ENCODE measurements around the gene RABGAP1L. TPM values are rescaled to one million over a fixed set of nuclear protein-coding genes. Genes with fewer than 3 reads are reported as not detected.

The RABGAP1L gene
- total RNA-seq, 2 experiments from 2014 or later = 98.1 to 158 TPM

- no peak overlapping the region for H3K4me3 ChIP-seq (ENCODE audit: low read depth, low read length, poor library complexity, severe bottlenecking)
- H3K79me2 ChIP-seq (ENCODE audit: insufficient read depth, low read depth, low read length) = peaks cover 74% of the 10 kb centered on the region
- H4K20me1 ChIP-seq (ENCODE audit: insufficient read depth, low read length) = no peaks in the 10 kb centered on the region
- TF ChIP-seq EZH2phosphoT487 (IDR thresholded peaks at IDR 0.05; ENCODE audit: borderline replicate concordance, low read depth, low read length) = no peak
- TF ChIP-seq, protein P1, sequence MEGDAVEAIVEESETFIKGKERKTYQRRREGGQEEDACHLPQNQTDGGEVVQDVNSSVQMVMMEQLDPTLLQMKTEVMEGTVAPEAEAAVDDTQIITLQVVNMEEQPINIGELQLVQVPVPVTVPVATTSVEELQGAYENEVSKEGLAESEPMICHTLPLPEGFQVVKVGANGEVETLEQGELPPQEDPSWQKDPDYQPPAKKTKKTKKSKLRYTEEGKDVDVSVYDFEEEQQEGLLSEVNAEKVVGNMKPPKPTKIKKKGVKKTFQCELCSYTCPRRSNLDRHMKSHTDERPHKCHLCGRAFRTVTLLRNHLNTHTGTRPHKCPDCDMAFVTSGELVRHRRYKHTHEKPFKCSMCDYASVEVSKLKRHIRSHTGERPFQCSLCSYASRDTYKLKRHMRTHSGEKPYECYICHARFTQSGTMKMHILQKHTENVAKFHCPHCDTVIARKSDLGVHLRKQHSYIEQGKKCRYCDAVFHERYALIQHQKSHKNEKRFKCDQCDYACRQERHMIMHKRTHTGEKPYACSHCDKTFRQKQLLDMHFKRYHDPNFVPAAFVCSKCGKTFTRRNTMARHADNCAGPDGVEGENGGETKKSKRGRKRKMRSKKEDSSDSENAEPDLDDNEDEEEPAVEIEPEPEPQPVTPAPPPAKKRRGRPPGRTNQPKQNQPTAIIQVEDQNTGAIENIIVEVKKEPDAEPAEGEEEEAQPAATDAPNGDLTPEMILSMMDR (conservative IDR thresholded peaks at IDR 0.05; ENCODE audit: low read length) = no peak
- intact Hi-C loops (cut with micrococcal nuclease; ENCODE audit: unreplicated experiment) = no loop called here
- no peak overlapping the region for H3K27ac ChIP-seq (ENCODE audit: low read depth, low read length, poor library complexity, severe bottlenecking)
- H3K36me3 ChIP-seq (ENCODE audit: insufficient read depth, low read length) = peaks cover 31% of the 10 kb centered on the region
- DNase-seq (ENCODE audit: low spot score) = no peak
- peaks cover 2% of the 10 kb centered on the region; the same call in 1 of the 2 replicates for H3K9me3 ChIP-seq (ENCODE audit: low read length)
- CTCF ChIA-PET (ENCODE audit: unreplicated experiment) = no interaction called here
- no peak overlapping the region for H2AFZ ChIP-seq (ENCODE audit: low read length)
- no peak overlapping the region for H3K4me2 ChIP-seq (ENCODE audit: low read length)
- POLR2A ChIA-PET = interaction anchor here (0.6 to 2.7 kb wide), 3 partner anchors 9 to 140 kb away, joined by 6 to 8 read pairs (median 6); no protein-coding TSS in a partner anchor
- H3K9me2 ChIP-seq (ENCODE audit: insufficient read depth, low read length) = no peaks in the 10 kb centered on the region
- BruUV-seq (replicated peaks) = no TSS peak
- H3K4me1 ChIP-seq (ENCODE audit: insufficient read depth, low read length, poor library complexity, severe bottlenecking) = peaks cover 20% of the 10 kb centered on the region
Observed at GRCh38 chr1:174931214-174931613, 771.9 kb downstream of the RABGAP1L start.

DNA sequence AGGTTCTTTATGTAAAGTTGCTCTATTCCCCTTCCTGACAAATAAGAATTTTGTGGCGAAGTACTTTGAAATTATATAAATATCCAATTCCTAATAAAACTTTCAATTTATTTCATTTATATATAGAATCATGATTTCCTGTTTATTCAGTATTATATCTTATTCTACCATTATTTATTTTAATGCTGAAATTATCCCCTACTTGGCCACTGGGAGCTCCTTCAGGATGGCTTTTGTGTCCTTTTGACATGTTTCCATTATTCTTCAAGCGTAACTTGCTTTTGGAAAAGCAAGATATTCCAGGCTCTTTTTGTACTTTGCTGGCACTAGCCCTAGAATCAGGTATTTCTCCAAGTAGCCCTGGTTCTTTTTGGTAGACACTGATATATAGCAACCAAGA, 773.3 kb downstream of the RABGAP1L start:
- intact Hi-C loops (cut with micrococcal nuclease; ENCODE audit: unreplicated experiment) = no loop called here
- peaks cover 61% of the 10 kb centered on the region for H3K79me2 ChIP-seq (ENCODE audit: insufficient read depth, low read depth, low read length)
- no peak overlapping the region for H3K27ac ChIP-seq (ENCODE audit: low read depth, low read length, poor library complexity, severe bottlenecking)
- CTCF ChIA-PET (ENCODE audit: unreplicated experiment) = no interaction called here
- no peak overlapping the region for H2AFZ ChIP-seq (ENCODE audit: low read length)
- TF ChIP-seq, protein P1 (conservative IDR thresholded peaks at IDR 0.05; ENCODE audit: low read length) = peak; percentile 30; the same call in 1 of the 2 replicates
- TF ChIP-seq EZH2phosphoT487 (IDR thresholded peaks at IDR 0.05; ENCODE audit: borderline replicate concordance, low read depth, low read length) = no peak
- H3K36me3 ChIP-seq (ENCODE audit: insufficient read depth, low read length) = peaks cover 29% of the 10 kb centered on the region
- no TSS peak for BruUV-seq (replicated peaks)
- no peak for DNase-seq (ENCODE audit: low spot score)
- H3K9me3 ChIP-seq (ENCODE audit: low read length) = no peaks in the 10 kb centered on the region
- no peak overlapping the region for H3K4me2 ChIP-seq (ENCODE audit: low read length)
- H3K4me3 ChIP-seq (ENCODE audit: low read depth, low read length, poor library complexity, severe bottlenecking) = no peak overlapping the region
- H4K20me1 ChIP-seq (ENCODE audit: insufficient read depth, low read length) = no peaks in the 10 kb centered on the region
- POLR2A ChIA-PET = interaction anchor here (0.7 to 2.7 kb wide), 5 partner anchors 8 to 315 kb away, joined by 3 to 8 read pairs (median 4); no protein-coding TSS in a partner anchor
- H3K4me1 ChIP-seq (ENCODE audit: insufficient read depth, low read length, poor library complexity, severe bottlenecking) = peaks cover 8% of the 10 kb centered on the region
- no peaks in the 10 kb centered on the region for H3K9me2 ChIP-seq (ENCODE audit: insufficient read depth, low read length)

DNA sequence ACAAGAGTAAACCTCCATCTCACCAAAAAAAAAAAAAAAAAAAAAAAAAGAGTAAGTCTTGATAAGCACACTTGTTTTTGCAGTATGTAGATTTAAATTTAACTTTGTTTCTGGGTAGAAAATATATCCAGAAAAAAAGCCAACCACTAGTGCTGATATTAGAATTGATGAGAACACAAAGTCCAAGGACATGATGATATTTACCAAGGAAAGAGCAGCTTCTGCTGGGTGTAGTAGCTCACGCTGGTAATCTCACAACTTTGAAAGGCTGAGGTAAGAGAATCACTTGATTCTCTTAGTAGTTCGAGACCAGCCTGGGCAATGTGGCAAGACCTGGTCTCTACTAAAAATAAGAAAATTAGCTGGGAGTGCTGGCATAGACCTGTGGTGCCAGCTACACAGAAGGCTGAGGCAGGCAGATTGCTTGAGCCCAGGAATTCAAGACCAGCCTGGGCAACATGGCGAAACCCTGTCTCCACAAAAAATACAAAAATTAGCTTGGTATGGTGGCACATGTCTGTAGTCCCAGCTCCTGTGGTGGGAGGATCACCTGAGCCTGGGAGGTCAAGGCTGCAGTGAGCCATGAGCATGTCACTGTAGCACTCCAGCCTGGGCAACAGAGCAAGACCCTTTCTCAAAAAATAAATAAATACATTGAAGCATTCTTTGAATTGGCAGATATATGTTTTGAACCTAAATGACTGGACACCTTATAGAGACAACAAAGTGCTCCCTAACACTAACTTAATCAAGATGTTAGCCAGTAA, 776.8 kb downstream of the RABGAP1L start:
- H3K79me2 ChIP-seq (ENCODE audit: insufficient read depth, low read depth, low read length) = peaks cover 47% of the 10 kb centered on the region; the same call in 1 of the 2 replicates
- no peak overlapping the region for H3K27ac ChIP-seq (ENCODE audit: low read depth, low read length, poor library complexity, severe bottlenecking)
- no peak overlapping the region for H3K4me3 ChIP-seq (ENCODE audit: low read depth, low read length, poor library complexity, severe bottlenecking)
- H2AFZ ChIP-seq (ENCODE audit: low read length) = no peak overlapping the region
- intact Hi-C loops (cut with micrococcal nuclease; ENCODE audit: unreplicated experiment) = no loop called here
- CTCF ChIA-PET (ENCODE audit: unreplicated experiment) = no interaction called here
- H4K20me1 ChIP-seq (ENCODE audit: insufficient read depth, low read length) = no peaks in the 10 kb centered on the region
- H3K9me3 ChIP-seq (ENCODE audit: low read length) = no peaks in the 10 kb centered on the region
- peaks cover 17% of the 10 kb centered on the region for H3K4me1 ChIP-seq (ENCODE audit: insufficient read depth, low read length, poor library complexity, severe bottlenecking)
- peaks cover 47% of the 10 kb centered on the region for H3K36me3 ChIP-seq (ENCODE audit: insufficient read depth, low read length)
- BruUV-seq (replicated peaks) = no TSS peak
- TF ChIP-seq, protein P1 (conservative IDR thresholded peaks at IDR 0.05; ENCODE audit: low read length) = no peak
- no peak for TF ChIP-seq EZH2phosphoT487 (IDR thresholded peaks at IDR 0.05; ENCODE audit: borderline replicate concordance, low read depth, low read length)
- no peaks in the 10 kb centered on the region for H3K9me2 ChIP-seq (ENCODE audit: insufficient read depth, low read length)
- H3K4me2 ChIP-seq (ENCODE audit: low read length) = no peak overlapping the region
- no peak for DNase-seq (ENCODE audit: low spot score)
- POLR2A ChIA-PET = interaction anchor here (0.6 to 1.1 kb wide), 10 partner anchors 8 to 148 kb away, joined by 3 to 7 read pairs (median 4); no protein-coding TSS in a partner anchor

All from OCI-LY7 (cell line).